SU-DHL-6 (cell line): Measurements from ENCODE around the gene GLYATL3.

Experiments
- H2AFZ ChIP-seq: fragments of 200-600 bp; sonication (generic); 2 replicates; pipeline ENCODE4 v1.6.1; 2014; ENCODE audit warnings: low read depth, mild to moderate bottlenecking, moderate library complexity, mixed read lengths, antibody characterized with exemption, low read length; ENCODE audit not compliant: severe bottlenecking
- H3F3A ChIP-seq: fragments of 200-600 bp; shearing (Covaris generic); 2 replicates; pipeline ENCODE4 v1.6.0; 2016; ENCODE audit warnings: antibody characterized with exemption, mild to moderate bottlenecking; ENCODE audit not compliant: insufficient read depth
- H3K27ac ChIP-seq: fragments of 200-600 bp; sonication (generic); 2 replicates; pipeline ENCODE4 v1.5.1; 2016; ENCODE audit warnings: low read depth, mild to moderate bottlenecking, low read length, moderate library complexity, mixed read lengths
- H3K27me3 ChIP-seq: fragments of 200-600 bp; sonication (generic), shearing (Covaris generic); 2 replicates; pipeline ENCODE4 v1.6.0; 2014; ENCODE audit warnings: mild to moderate bottlenecking, low read length
- H3K36me3 ChIP-seq: fragments of 200-600 bp; sonication (generic); 2 replicates; pipeline ENCODE4 v1.6.1; 2014; ENCODE audit warnings: mild to moderate bottlenecking, low read length, mixed read lengths
- H3K4me2 ChIP-seq: fragments of 300-600, 200-600 bp; shearing (Covaris generic), sonication (generic); 2 replicates; pipeline ENCODE4 v1.6.0; 2014; ENCODE audit warnings: low read length, low read depth, mild to moderate bottlenecking; ENCODE audit not compliant: poor library complexity, severe bottlenecking
- H3K4me3 ChIP-seq: fragments of 200-600 bp; sonication (generic); 2 replicates; pipeline ENCODE4 v1.5.1; 2014; ENCODE audit warnings: antibody characterized with exemption, low read length, mild to moderate bottlenecking, mixed read lengths; ENCODE audit not compliant: insufficient read depth, poor library complexity, severe bottlenecking
- H3K79me2 ChIP-seq: fragments of 200-600 bp; sonication (generic); 2 replicates; pipeline ENCODE4 v1.6.1; 2014; ENCODE audit warnings: mild to moderate bottlenecking, low read length, moderate library complexity; ENCODE audit not compliant: insufficient read depth
- H3K9ac ChIP-seq: fragments of 200-600 bp; sonication (generic); 2 replicates; pipeline ENCODE4 v1.7.0; 2014; ENCODE audit warnings: mild to moderate bottlenecking, low read length
- H3K9me2 ChIP-seq: fragments of 200-600 bp; sonication (generic); replicated peaks from 2 replicates; pipeline ENCODE4 v1.6.1; 2014; ENCODE audit warnings: low read length; ENCODE audit not compliant: insufficient read depth
- H3K9me3 ChIP-seq: fragments of 200-600 bp; sonication (generic); 2 replicates; pipeline ENCODE4 v1.6.1; 2014; ENCODE audit warnings: low read length, mixed read lengths; ENCODE audit not compliant: insufficient read depth
- H4K20me1 ChIP-seq: fragments of 200-600 bp; sonication (generic); 2 replicates; pipeline ENCODE4 v1.6.1; 2014; ENCODE audit warnings: low read depth, mild to moderate bottlenecking, antibody characterized with exemption, low read length, moderate library complexity, mixed read lengths
- EZH2phosphoT487 ChIP-seq: fragments of 200-600 bp; sonication (generic), shearing (Covaris generic); conservative IDR thresholded peaks from 2 replicates; pipeline ENCODE4 v1.6.1; 2018; ENCODE audit warnings: mild to moderate bottlenecking, antibody characterized with exemption, low read length, moderate library complexity, mixed read lengths
- TF ChIP-seq, protein P1 (sequence below): fragments of 200-600 bp; sonication (generic); IDR thresholded peaks from one replicate; pipeline ENCODE4 v1.5.1; 2017; ENCODE audit warnings: antibody characterized with exemption, mild to moderate bottlenecking, low read length, moderate library complexity; ENCODE audit not compliant: insufficient read depth, poor library complexity, severe bottlenecking

GLYATL3 gene

DNA sequence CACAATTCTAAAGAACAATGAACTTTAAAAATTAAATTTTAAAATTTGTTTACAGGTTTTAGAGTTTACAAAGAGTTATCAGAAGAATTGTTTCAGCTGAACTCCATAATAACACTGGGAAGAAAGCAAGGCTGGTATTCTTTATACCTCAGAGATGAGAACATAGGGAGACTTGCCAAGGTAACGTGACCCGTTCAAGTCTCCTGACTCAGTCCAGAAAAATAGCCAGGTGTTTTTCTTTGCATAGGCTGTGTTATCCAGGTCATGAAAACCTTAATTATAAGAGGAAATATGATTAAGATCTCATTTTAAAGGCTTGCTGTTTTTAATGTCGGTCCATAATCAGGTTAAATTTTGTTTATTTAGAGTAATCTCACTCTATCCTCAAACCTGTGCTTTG is 42.2 kb downstream of the GLYATL3 start:
- Histone ChIP-seq H3K79me2 (no peaks in the 10 kb centered on the region), H3F3A (no peaks in the 10 kb centered on the region), H3K36me3 (no peaks in the 10 kb centered on the region), H3K4me3 (no peak overlapping the region), H4K20me1 (no peaks in the 10 kb centered on the region), H3K27ac (no peak overlapping the region), H3K9me3 (no peaks in the 10 kb centered on the region), H3K4me2 (no peak overlapping the region), H2AFZ (no peak overlapping the region), H3K9me2 (no peaks in the 10 kb centered on the region), H3K27me3 (peaks cover 5% of the 10 kb centered on the region; the same call in 1 of the 2 replicates), H3K9ac (no peak overlapping the region)
- TF ChIP-seq, protein P1, sequence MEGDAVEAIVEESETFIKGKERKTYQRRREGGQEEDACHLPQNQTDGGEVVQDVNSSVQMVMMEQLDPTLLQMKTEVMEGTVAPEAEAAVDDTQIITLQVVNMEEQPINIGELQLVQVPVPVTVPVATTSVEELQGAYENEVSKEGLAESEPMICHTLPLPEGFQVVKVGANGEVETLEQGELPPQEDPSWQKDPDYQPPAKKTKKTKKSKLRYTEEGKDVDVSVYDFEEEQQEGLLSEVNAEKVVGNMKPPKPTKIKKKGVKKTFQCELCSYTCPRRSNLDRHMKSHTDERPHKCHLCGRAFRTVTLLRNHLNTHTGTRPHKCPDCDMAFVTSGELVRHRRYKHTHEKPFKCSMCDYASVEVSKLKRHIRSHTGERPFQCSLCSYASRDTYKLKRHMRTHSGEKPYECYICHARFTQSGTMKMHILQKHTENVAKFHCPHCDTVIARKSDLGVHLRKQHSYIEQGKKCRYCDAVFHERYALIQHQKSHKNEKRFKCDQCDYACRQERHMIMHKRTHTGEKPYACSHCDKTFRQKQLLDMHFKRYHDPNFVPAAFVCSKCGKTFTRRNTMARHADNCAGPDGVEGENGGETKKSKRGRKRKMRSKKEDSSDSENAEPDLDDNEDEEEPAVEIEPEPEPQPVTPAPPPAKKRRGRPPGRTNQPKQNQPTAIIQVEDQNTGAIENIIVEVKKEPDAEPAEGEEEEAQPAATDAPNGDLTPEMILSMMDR: no peak
- TF ChIP-seq EZH2phosphoT487: no peak

DNA sequence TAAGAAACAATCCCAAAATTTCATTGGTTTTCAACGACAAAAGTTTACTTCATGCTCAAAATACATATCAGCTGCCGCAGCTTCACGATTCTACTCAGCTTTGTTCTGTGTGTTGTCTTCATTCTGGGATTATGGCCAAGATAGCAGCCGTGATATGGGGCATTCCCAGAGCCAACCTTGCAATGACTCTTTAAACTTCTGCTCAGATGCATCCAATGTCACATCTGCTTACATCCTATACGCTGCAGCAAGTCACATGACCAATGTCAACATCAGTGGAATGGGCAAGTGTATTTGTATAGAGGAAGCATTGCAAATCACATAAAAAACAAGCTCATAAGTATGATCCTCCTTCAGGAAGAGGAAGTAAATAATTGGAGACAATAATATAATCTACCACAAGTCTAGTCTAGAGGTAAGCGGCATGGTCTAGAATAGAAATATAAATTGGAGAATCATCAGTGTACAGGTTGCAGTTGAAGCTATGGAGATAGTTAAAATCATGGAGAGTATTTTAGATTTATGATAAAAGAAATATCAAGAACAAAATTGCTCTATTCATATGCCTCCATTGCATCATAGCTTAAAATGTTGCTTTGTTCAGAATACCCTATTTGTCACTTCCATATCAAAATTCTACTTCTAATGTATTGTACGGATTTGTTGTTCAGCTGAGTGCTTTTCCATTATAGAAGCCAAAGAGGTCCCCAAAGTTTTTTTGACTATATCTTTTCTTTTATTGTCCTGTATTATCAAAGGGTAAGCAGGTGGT is 43.5 kb downstream of the GLYATL3 start:
- Histone ChIP-seq H3F3A (no peaks in the 10 kb centered on the region), H3K27me3 (no peaks in the 10 kb centered on the region), H3K9ac (no peak overlapping the region), H2AFZ (no peak overlapping the region), H3K9me2 (no peaks in the 10 kb centered on the region), H3K79me2 (no peaks in the 10 kb centered on the region), H3K27ac (no peak overlapping the region), H3K9me3 (no peaks in the 10 kb centered on the region), H3K4me2 (no peak overlapping the region), H4K20me1 (no peaks in the 10 kb centered on the region), H3K4me3 (no peak overlapping the region), H3K36me3 (no peaks in the 10 kb centered on the region)
- TF ChIP-seq, protein P1: no peak
- TF ChIP-seq EZH2phosphoT487: no peak

DNA sequence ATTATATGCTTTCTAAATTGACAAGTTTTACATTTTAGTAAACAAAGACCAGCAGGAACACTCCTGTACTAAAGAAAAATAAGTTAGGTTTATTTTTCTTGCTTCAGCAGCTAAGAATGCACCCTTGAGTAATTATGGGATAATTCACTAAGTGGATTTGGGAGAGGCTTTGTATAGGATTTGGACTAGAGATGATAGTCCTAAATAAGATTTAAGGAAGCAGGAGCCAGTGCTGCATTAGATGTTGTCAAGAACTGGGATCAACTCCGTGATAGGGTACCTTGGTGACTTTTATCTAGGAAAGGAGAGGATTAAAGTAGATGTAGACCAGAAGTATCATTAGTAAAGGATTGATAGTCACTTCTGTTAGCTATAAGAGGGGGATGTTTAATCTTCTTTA is 46.6 kb downstream of the GLYATL3 start:
- H3K27me3 ChIP-seq: no peaks in the 10 kb centered on the region
- H3K4me2 ChIP-seq: no peak overlapping the region
- no peaks in the 10 kb centered on the region for H3K9me3 ChIP-seq
- H3K4me3 ChIP-seq: no peak overlapping the region
- H3K9ac ChIP-seq: no peak overlapping the region
- H3K36me3 ChIP-seq: no peaks in the 10 kb centered on the region
- no peaks in the 10 kb centered on the region for H3K9me2 ChIP-seq
- TF ChIP-seq, protein P1: no peak
- H3K79me2 ChIP-seq: no peaks in the 10 kb centered on the region
- H4K20me1 ChIP-seq: no peaks in the 10 kb centered on the region
- no peak overlapping the region for H3K27ac ChIP-seq
- no peaks in the 10 kb centered on the region for H3F3A ChIP-seq
- H2AFZ ChIP-seq: no peak overlapping the region
